ENCODE measurements around the gene ZNF33A. TPM values are rescaled to one million over a fixed set of nuclear protein-coding genes. Genes with fewer than 3 reads are reported as not detected.
"Not testable (repeated sequence)": the region's sequence is repeated elsewhere in the genome, so short reads cannot be mapped to it uniquely, and the experiment has no call there.

ZNF33A gene
- total RNA-seq, 4 donors from 2014 or later, result 17.5 to 45.8 (median 24.8) TPM

DNA sequence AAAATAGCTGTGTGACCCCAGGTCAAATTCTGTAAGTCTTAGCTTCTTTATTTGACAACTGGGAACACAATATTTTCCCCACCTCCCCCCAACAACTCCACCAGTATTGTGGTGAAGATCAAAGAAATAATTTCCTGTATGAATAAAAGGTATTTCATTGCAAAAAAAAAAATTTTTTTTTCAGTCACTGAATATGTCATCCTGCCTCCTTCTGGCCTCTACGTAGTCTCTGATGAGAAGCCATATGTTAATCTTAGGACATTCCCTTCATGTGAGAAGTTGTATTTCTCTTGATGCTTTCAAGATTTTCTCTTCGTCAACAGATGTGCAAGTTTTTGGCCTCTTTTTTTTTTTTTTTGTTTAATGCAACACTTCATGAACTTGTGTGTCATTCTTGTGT, 33.0 kb downstream of the ZNF33A start:
- WGBS, result 78% methylated on average over 2 of the region's 2 CpGs
- no peaks in the 10 kb centered on the region for H3K27me3 ChIP-seq

DNA sequence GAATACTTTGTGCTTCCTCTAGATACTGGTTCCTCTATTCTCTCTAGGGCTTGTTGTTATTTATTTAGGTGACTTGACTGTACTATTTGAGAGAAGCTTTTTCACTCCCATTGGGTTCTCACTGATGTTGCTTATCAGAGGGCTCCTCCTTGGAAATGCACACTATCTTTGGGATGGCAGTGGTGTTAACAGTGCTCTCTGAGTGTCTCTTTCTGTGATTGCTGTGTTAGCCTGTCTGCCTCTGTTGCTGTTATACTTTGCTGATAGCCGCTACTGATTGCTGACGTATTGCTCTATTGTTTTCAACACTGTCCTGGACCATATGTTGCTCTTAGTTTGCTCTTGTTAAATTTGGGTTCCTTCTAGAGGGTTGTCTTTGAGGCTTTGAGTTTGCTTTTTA, 34.7 kb downstream of the ZNF33A start:
- Histone ChIP-seq H3K4me3 (no peak overlapping the region), H3K9me3 (peaks cover 3% of the 10 kb centered on the region), H3K36me3 (peaks cover 34% of the 10 kb centered on the region), H3K4me1 (no peaks in the 10 kb centered on the region), H3K27me3 (no peaks in the 10 kb centered on the region), H3K27ac (no peak overlapping the region)
- no peak for TF ChIP-seq EP300 (IDR thresholded peaks at IDR 0.05)
- TF ChIP-seq, protein P1, sequence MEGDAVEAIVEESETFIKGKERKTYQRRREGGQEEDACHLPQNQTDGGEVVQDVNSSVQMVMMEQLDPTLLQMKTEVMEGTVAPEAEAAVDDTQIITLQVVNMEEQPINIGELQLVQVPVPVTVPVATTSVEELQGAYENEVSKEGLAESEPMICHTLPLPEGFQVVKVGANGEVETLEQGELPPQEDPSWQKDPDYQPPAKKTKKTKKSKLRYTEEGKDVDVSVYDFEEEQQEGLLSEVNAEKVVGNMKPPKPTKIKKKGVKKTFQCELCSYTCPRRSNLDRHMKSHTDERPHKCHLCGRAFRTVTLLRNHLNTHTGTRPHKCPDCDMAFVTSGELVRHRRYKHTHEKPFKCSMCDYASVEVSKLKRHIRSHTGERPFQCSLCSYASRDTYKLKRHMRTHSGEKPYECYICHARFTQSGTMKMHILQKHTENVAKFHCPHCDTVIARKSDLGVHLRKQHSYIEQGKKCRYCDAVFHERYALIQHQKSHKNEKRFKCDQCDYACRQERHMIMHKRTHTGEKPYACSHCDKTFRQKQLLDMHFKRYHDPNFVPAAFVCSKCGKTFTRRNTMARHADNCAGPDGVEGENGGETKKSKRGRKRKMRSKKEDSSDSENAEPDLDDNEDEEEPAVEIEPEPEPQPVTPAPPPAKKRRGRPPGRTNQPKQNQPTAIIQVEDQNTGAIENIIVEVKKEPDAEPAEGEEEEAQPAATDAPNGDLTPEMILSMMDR (IDR thresholded peaks at IDR 0.05), result no peak
- TF ChIP-seq POLR2AphosphoS5 (IDR thresholded peaks at IDR 0.05), result no peak
- TF ChIP-seq POLR2A (IDR thresholded peaks at IDR 0.05), result no peak
- WGBS, result 78% methylated on average over 2 of the region's 2 CpGs
- no peak for DNase-seq (ENCODE audit: low spot score in 2 of 2)

More for the DNA sequence above, 33.0 kb downstream of the ZNF33A start:
- H3K9me3 ChIP-seq, result no peaks in the 10 kb centered on the region
- peaks cover 34% of the 10 kb centered on the region for H3K36me3 ChIP-seq
- no peak overlapping the region for H3K27ac ChIP-seq
- no peaks in the 10 kb centered on the region for H3K4me1 ChIP-seq
- no peak for DNase-seq (ENCODE audit: low spot score in 2 of 2)
- H3K4me3 ChIP-seq, result no peak overlapping the region
- TF ChIP-seq POLR2AphosphoS5 (IDR thresholded peaks at IDR 0.05), result no peak
- TF ChIP-seq, protein P1 (IDR thresholded peaks at IDR 0.05), result no peak
- TF ChIP-seq EP300 (IDR thresholded peaks at IDR 0.05), result no peak

DNA sequence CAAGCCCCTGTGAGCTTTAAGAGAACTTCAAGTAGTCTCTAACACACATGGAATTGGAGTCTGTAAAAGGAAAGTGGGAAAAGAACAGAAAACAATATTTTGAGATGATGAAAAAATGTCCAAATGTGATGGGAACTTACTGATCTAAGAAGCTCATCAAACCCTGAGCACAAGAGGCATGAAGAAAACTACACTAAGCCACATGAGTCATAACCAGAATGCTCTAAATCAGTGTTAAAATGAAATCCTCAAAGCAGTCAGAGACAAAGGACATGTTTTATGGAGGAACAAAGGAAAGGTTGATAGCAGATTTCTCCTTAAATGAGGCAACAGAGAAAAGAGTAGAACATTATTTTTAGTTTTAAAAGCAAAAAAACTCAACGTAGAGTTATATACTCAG, 37.2 kb downstream of the ZNF33A start:
- peaks cover 4% of the 10 kb centered on the region for H3K9me3 ChIP-seq
- no peak overlapping the region for H3K27ac ChIP-seq
- H3K4me1 ChIP-seq, result no peaks in the 10 kb centered on the region
- H3K27me3 ChIP-seq, result no peaks in the 10 kb centered on the region
- no peak for TF ChIP-seq EP300 (IDR thresholded peaks at IDR 0.05)
- TF ChIP-seq POLR2AphosphoS5 (IDR thresholded peaks at IDR 0.05), result no peak
- no peak for TF ChIP-seq POLR2A (IDR thresholded peaks at IDR 0.05)
- TF ChIP-seq, protein P1 (IDR thresholded peaks at IDR 0.05), result no peak
- peaks cover 36% of the 10 kb centered on the region for H3K36me3 ChIP-seq
- no peak overlapping the region for H3K4me3 ChIP-seq
- WGBS, result 95% methylated on average over 1 of the region's 1 CpG
- DNase-seq (ENCODE audit: low spot score in 2 of 2), result no peak

DNA sequence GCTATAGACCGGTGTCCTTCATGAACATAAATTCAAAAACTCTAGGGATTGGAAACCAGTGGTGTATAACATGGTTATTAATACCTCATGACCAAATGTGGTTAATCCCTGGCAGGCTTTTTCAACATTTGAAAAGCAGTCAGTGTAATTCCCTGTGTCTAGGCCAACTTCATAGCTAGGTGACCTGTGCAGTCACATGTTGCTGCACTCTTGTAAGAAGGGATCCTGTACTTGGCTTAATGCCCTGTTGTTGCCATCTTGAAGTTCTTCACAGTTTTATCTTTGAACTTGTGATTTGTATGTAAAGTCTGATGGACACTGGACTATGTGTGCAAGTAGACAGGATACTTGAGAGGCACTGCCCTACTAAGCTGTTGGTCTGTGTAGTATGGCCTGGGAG, 39.7 kb downstream of the ZNF33A start:
- no peak overlapping the region for H3K27ac ChIP-seq
- WGBS, result 87% methylated on average over 1 of the region's 1 CpG
- no peaks in the 10 kb centered on the region for H3K4me1 ChIP-seq
- H3K36me3 ChIP-seq, result peaks cover 45% of the 10 kb centered on the region
- no peak for DNase-seq (ENCODE audit: low spot score in 2 of 2)
- no peak overlapping the region for H3K4me3 ChIP-seq
- peaks cover 18% of the 10 kb centered on the region for H3K9me3 ChIP-seq
- no peaks in the 10 kb centered on the region for H3K27me3 ChIP-seq
- TF ChIP-seq POLR2A (IDR thresholded peaks at IDR 0.05) (no peak), EP300 (IDR thresholded peaks at IDR 0.05) (no peak), POLR2AphosphoS5 (IDR thresholded peaks at IDR 0.05) (no peak)
- TF ChIP-seq, protein P1 (IDR thresholded peaks at IDR 0.05), result no peak

DNA sequence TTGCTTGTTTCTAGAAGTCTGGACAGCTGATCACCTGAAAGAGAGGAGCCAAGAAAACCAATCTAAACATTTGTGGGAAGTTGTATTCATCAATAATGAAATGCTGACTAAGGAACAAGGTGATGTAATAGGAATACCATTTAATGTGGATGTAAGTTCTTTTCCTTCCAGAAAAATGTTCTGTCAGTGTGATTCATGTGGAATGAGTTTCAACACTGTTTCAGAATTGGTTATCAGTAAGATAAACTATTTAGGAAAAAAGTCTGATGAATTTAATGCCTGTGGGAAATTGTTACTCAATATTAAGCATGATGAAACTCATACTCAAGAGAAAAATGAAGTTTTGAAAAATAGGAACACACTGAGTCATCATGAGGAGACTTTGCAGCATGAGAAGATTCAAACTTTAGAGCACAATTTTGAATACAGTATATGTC, 43.9 kb downstream of the ZNF33A start:
- Histone ChIP-seq H3K36me3 (peaks cover 79% of the 10 kb centered on the region), H3K4me1 (no peaks in the 10 kb centered on the region), H3K27ac (no peak overlapping the region), H3K9me3 (peaks cover 28% of the 10 kb centered on the region), H3K4me3 (no peak overlapping the region), H3K27me3 (no peaks in the 10 kb centered on the region)
- no peak for DNase-seq (ENCODE audit: low spot score in 2 of 2)
- TF ChIP-seq EP300 (IDR thresholded peaks at IDR 0.05), result no peak
- no peak for TF ChIP-seq POLR2A (IDR thresholded peaks at IDR 0.05)
- TF ChIP-seq POLR2AphosphoS5 (IDR thresholded peaks at IDR 0.05), result no peak
- TF ChIP-seq, protein P1 (IDR thresholded peaks at IDR 0.05), result no peak

DNA sequence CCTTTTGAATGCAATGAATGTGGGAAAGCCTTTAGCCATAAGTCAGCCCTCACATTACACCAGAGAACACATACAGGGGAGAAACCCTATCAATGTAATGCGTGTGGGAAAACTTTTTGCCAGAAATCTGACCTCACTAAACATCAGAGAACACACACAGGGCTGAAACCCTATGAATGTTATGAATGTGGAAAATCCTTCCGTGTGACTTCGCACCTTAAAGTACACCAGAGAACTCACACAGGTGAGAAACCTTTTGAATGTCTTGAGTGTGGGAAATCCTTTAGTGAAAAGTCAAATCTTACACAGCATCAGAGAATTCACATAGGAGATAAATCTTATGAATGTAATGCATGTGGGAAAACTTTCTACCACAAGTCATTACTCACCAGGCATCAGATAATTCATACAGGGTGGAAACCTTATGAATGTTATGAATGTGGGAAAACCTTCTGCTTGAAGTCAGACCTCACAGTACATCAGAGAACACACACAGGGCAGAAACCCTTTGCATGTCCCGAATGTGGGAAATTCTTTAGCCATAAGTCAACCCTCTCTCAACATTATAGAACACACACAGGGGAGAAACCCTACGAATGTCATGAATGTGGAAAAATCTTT, 44.9 kb downstream of the ZNF33A start:
- H3K27ac ChIP-seq, result not testable (repeated sequence)
- WGBS, result 95% methylated on average over 5 of the region's 5 CpGs
- peaks cover 24% of the 10 kb centered on the region for H3K9me3 ChIP-seq

DNA sequence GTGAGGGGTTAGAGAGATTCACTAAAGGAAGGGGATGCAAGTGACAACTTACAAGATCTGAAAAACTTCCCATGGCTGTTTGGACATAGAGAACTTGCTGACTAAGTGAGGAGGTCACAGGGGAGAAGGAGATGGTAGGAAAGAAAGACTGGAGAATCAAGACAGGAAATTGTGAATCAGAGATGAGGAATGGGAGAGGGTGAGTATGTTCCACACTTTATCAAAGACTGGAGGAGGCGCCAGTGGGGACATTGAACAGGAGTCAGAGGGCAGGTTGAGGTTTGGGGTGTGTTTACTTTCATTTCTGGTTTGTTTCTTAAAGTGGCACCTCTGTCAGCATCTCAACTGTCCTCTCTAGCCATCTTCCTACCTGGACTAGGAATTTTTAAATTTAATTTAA, 59.2 kb downstream of the ZNF33A start:
- not testable (repeated sequence) for H3K27ac ChIP-seq; DNase-seq (ENCODE audit: low spot score in 2 of 2); H3K9me3 ChIP-seq; H3K4me3 ChIP-seq; H3K4me1 ChIP-seq; H3K36me3 ChIP-seq; H3K27me3 ChIP-seq
- WGBS, result 72% methylated on average over 1 of the region's 1 CpG

More for the DNA sequence above, 44.9 kb downstream of the ZNF33A start:
- H3K4me3 ChIP-seq; H3K27me3 ChIP-seq; DNase-seq (ENCODE audit: low spot score in 2 of 2); H3K4me1 ChIP-seq: not testable (repeated sequence)
- H3K36me3 ChIP-seq, result peaks cover 81% of the 10 kb centered on the region
